SK-N-MC (cell line): Measurements from ENCODE around the gene ALAS2.

Experiments
- EZH2 ChIP-seq: fragments of 200-600 bp; sonication (generic); IDR thresholded peaks from one replicate; pipeline ENCODE4 v1.6.1; 2017; ENCODE audit warnings: antibody characterized with exemption
- FOXP2 ChIP-seq: optimal IDR thresholded peaks from 2 replicates; pipeline ENCODE3; 2011; ENCODE audit warnings: mild to moderate bottlenecking, moderate library complexity; ENCODE audit not compliant: insufficient read depth; ENCODE audit errors: extremely low read length, control extremely low read depth
- POLR2AphosphoS5 ChIP-seq: IDR thresholded peaks from 2 replicates; pipeline ENCODE4 v1.6.1; 2012; ENCODE audit warnings: mild to moderate bottlenecking, low read depth, low read length, borderline replicate concordance

DNA sequence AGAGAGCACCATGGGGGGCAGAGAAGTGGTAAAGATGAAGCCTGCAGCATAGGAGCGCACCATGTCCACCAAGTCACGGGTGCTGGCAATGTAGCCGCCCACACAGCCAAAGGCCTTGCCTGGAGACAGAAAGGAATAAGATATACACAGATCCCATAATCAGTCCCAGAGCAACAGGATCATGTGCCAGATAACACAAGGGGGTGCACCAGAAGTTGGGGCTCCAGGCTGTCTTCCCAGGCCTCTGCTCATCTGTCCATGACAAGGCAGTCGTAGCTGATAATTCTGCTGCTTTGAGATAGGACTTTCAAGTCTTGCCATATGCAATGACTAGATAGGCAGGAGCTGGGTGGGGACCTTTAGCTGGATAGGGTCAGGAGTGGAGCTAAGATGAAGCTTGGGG is 15.9 kb downstream of the ALAS2 start:
- TF ChIP-seq EZH2 (no peak), POLR2AphosphoS5 (no peak), FOXP2 (no peak)
